H1 (cell line): Measurements from ENCODE around the gene RENBP. TPM values are rescaled to one million over a fixed set of nuclear protein-coding genes. Genes with fewer than 3 reads are reported as not detected.

Experiments
- MAFK ChIP-seq: IDR thresholded peaks from 2 replicates; pipeline ENCODE4 v1.6.1; 2012; ENCODE audit warnings: low read depth, mild to moderate bottlenecking, improper control_type of control experiment, low read length
- RNF2 ChIP-seq: fragments of 200-900, 300-1000 bp; sonication (generic); IDR thresholded peaks from 2 replicates; pipeline ENCODE4 v1.7.1; 2016; ENCODE audit warnings: borderline replicate concordance, low read depth, mild to moderate bottlenecking, antibody characterized with exemption, low read length; ENCODE audit not compliant: poor library complexity, severe bottlenecking; ENCODE audit errors: missing control alignments
- TCF12 ChIP-seq: IDR thresholded peaks from 2 replicates; pipeline ENCODE4 v1.6.1; 2011; ENCODE audit warnings: low read depth, mild to moderate bottlenecking, low read length
- polyA plus RNA-seq, 7 experiments: library from polyadenylated mRNA; depleted of rRNA in 3 of 7; stranded (reverse) in 5 of 7; unstranded in 2 of 7; fragments of >200 nt in 5 of 7; fragments of 200-250 nt in 2 of 7; gene quantifications; 1 replicate in 5 of 7; 2 replicates in 1 of 7; 4 replicates in 1 of 7; pipeline versions ENCODE4 v1.2.1 to v1.2.3, GENCODE V29; 2011 to 2013; ENCODE audit warnings: missing spikeins in 2 of 7, mixed read lengths in 2 of 7
- total RNA-seq: library from RNA; stranded (reverse); fragmentation: NEBNext Ultra II Directional; extraction: Animal tissue kit (Norgen Biotek cat#: 25700); gene quantifications from 2 replicates; pipeline ENCODE4 v1.2.1, GENCODE V29; 2021
- TF ChIP-seq, protein P1 (sequence below): IDR thresholded peaks from 2 replicates; pipeline ENCODE4 v1.6.1; 2012; ENCODE audit warnings: inconsistent platforms

RENBP gene
- total and polyA plus RNA-seq, 2 of the 8 experiments (the other 6 are each of a cell fraction or from before 2014, with no cell fraction given): 12.4 to 21.8 TPM

DNA sequence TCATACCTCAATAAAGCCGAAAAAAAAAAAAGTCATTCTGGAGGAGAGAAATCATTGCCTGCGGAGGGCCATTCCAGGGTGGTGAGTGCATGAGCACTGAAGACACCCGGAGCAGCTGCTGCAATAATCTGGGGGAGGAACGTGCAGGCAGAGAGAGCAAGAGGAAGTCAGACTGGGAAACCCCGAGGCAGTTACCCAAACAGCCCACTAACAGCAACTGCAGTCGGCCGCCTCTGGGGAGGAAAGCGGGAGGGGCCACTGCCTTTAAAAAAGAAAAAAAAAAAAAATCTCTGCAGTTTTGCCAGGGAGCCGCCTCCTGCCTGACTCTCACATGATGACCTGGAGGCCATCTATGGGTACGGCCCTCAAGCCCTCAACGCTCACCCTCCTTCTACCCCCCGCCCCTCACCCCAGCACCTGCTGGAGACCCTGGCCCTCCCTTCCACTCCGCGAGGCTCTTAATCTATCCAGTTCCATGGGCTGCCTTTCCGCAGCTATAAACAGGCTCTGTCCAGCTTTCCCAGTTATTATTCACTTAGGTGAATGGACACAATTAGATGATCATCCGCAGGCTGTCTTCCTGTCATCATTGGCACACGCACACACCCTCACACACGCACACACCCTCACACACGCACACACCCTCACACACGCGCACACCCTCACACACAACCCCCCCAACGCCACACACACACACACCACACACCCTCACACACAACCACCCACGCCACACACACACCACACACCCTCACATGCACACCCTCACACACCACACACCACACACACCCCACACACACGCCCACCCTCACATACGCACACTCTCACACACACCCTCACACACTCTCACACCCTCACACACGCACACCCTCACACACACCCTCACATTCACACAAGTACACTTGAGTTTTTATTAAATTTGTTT lies 43.4 kb downstream of the RENBP start (continued):
- TF ChIP-seq RNF2: no peak
- TF ChIP-seq, protein P1, sequence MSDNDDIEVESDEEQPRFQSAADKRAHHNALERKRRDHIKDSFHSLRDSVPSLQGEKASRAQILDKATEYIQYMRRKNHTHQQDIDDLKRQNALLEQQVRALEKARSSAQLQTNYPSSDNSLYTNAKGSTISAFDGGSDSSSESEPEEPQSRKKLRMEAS: no peak
- no peak for TF ChIP-seq TCF12
- TF ChIP-seq MAFK: no peak
